ENCODE results near the gene KREMEN2.
A peak's percentile ranks its signal among the peaks of the same experiment; 100 is the strongest.

KREMEN2 gene

DNA sequence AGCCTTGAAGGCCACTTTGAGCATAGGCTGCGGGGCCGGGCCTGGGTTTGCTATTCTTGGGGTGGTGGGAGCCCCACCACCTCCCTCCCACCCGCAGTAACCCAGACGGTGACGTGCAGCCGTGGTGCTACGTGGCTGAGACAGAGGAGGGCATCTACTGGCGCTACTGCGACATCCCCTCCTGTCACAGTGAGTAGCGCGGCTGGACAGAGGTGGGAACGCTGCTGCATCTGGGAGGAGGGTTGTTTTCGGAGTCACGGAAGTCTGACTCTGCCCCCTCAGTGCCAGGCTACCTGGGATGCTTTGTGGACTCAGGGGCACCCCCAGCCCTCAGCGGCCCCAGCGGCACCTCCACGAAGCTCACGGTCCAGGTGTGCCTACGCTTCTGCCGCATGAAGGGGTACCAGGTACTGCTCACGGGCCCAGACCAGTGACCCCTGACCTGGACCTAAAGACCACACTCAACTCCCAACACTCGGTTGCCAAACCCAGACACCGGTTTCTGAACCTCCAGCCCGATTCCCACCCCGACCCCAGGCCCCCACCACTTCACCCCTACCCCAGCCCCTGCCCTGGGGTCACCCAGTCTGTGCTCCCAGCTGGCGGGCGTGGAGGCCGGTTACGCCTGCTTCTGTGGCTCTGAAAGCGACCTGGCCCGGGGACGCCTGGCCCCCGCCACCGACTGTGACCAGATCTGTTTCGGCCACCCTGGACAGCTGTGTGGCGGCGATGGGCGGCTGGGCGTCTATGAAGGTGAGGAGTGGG, 2.1 kb downstream of the KREMEN2 start:
- no peak for DNase-seq

DNA sequence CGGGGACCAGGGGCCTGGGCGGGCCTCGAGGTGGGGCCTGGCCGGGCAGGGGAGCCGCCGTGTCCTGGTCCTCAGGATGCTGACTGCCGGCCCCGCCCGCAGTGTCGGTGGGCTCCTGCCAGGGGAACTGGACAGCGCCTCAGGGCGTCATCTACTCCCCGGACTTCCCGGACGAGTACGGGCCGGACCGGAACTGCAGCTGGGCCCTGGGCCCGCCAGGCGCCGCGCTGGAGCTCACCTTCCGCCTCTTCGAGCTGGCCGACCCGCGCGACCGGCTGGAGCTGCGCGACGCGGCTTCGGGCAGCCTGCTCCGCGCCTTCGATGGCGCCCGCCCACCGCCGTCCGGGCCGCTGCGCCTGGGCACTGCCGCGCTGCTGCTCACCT, 2.7 kb downstream of the KREMEN2 start:
- no peak for DNase-seq

DNA sequence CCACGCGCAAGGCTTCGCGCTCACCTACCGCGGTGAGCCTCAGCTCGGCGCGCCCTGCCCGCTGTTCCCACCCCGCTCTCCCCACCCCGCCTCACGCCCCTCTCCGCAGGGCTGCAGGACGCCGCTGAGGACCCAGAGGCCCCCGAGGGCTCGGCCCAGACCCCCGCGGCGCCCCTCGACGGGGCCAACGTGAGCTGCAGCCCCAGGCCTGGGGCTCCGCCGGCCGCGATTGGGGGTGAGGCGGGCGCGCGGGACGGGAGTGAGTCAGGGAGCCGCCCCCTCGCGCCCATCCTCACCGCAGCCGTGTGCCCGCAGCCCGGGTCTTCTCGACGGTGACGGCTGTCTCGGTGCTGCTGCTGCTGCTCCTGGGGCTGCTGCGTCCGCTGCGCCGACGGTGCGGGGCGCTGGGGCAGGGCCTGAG, 3.1 kb downstream of the KREMEN2 start:
- no peak for DNase-seq

DNA sequence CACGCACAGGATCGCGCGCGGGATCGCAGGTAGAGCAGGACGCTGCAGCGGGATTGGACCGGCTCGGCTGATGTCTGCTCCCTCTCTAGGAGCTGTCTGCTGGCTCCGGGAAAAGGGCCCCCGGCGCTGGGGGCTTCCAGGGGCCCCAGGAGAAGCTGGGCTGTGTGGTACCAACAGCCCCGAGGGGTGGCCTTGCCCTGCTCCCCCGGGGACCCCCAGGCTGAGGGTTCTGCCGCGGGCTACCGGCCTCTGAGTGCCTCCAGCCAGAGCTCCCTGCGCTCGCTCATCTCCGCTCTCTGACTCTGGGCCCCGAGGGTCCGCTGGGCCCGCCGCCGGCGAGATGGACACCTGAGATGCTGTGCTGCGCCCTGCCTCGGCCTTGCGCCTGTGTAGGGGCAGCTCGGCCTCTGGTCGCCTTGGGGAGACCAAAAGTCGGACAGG, 3.7 kb downstream of the KREMEN2 start:
- no peak for DNase-seq

DNA sequence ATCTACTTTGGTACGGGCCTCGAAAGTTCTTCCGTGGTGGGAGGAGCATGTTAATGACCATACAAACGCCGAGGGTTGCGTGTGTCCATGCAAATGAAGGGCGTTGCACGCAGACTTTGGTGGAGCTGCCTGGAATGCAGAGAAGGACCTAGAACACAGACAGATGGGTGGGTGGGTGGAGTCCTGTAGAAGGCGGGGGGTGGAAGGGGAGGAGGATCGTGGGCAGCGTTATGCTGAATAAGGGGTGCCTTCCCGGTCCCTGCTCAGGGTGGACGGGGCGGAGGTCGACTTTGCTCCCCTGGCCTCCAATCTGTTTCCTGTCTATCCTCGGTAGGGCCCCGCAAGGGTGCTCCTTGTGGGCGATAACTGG, 4.3 kb downstream of the KREMEN2 start:
- DNase-seq = no peak

DNA sequence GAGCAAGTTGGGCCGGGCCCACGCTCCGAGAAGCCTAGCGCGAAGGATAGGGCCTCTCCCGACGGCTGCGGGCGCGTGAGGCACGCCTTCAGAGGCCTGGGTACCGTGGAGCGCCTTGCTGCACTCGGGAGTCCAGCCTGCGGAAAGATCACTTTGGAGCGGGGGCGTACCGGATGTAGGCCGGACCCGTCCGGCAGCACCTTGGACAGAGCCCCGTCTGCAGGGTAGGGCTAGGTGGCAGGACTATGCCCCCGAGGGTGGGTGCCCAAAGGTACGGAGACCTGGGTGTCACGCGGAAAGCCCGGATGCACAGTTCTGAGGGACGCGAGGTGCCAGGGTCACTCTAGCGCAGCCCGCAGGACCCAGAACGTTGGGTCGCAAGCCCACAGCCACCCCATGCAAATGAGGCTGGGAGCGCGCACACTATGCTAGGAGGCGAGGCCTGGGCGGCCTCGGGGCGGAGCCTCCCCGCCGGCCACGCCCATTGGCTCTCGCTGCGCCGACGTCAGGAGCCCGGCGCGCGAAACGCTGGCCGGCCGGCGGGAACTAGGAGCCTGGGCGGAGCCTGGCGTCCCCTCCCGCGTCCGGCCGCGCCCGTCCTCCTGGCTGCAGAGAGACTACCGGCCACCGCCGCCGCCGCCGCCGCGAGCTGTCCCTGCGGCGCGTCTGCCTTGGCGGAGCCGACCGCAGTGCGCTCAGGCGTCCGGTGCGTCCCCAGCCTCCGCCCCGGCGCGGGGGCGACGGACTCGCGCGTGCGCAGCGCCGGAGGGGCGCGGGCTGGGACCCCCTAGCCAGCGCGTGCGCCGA, 4.9 kb downstream of the KREMEN2 start, which contains the start of gene PAQR4:
Gene PAQR4, plus strand, starts transcription at position 611 of the 807 bp plus-strand sequence. CDS start 327 bp downstream, outside the sequence.
- DNase-seq = peak; percentile 93

DNA sequence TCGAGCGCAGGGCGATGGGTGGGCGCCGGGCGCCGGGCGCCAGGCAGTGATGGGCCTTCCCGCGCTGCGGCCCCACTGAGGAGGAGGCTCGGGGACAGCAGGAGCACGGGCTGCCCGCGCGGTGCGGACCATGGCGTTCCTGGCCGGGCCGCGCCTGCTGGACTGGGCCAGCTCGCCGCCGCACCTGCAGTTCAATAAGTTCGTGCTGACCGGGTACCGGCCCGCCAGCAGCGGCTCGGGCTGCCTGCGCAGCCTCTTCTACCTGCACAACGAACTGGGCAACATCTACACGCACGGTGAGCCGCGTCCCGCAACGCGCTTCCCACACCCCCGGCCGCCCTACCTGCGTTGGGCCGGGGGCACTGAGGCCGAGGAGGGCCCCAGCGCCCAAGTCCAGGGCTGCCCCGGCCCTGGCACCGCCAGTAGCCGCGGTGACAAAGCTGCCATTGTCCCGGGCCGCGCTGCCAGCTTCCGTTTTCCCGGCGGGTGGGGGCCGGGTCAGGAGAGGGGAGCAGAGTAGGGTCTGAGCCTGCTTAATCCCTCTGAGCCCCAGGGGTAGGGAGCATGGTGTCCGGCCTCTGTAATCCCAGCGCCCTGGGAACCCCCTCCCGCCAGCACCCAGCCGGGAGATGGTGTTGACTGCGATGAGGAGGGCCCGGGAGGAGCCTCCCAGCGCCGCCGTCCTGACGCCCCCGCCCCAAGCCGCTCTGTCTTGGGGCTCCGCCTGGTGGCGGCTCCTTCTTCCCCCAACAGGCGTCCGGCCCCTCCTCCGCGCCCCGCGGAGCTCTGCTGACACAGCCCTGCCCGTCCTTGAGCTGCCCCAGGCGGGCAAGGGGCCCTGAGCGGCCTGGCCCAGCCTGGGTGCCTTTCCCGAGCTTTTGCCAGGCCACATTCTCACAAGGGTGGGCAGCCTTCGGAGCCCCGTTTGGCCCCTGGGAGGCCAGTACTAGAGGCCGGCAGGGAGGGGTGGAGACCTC, 5.8 kb downstream of the KREMEN2 start:
- peak; percentile 86 for DNase-seq

DNA sequence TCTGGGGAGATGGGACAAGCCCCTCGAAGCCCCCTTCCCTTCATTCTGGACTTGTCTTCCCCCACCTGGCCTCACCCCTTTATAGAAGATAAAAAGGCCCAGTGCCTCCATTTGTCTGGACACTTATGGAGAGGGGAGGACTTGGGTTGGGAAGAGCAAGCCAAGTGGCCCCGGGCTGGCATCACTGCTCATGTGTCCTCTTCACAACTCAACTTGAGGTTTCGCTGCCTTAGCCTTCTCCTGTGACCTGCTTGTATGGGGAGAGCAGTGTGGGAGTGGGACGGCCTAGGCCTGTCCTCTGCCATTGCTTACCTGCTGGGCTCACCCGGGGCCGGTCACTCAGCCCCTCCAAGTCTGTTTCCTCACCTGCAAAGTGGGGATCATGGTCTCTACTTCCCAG, 6.5 kb downstream of the KREMEN2 start:
- no peak for DNase-seq

DNA sequence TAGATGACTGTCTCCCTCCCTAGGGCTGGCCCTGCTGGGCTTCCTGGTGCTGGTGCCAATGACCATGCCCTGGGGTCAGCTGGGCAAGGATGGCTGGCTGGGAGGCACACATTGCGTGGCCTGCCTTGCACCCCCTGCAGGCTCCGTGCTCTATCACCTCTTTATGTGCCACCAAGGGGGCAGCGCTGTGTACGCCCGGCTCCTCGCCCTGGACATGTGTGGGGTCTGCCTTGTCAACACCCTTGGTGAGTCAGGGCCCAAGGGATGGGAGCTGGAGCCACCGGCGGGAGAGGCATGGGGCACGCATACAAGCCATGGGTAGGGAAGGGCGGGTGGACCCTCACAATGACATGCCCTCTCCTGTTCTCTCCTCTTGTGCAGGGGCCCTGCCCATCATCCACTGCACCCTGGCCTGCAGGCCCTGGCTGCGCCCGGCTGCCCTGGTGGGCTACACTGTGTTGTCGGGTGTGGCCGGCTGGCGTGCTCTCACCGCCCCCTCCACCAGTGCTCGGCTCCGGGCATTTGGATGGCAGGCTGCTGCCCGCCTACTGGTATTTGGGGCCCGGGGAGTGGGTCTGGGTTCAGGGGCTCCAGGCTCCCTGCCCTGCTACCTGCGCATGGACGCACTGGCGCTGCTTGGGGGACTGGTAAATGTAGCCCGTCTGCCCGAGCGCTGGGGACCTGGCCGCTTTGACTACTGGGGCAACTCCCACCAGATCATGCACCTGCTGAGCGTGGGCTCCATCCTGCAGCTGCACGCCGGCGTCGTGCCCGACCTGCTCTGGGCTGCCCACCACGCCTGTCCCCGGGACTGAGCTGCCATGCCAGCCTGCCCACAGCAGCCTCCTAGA, 7.3 kb downstream of the KREMEN2 start:
- no peak for DNase-seq

DNA sequence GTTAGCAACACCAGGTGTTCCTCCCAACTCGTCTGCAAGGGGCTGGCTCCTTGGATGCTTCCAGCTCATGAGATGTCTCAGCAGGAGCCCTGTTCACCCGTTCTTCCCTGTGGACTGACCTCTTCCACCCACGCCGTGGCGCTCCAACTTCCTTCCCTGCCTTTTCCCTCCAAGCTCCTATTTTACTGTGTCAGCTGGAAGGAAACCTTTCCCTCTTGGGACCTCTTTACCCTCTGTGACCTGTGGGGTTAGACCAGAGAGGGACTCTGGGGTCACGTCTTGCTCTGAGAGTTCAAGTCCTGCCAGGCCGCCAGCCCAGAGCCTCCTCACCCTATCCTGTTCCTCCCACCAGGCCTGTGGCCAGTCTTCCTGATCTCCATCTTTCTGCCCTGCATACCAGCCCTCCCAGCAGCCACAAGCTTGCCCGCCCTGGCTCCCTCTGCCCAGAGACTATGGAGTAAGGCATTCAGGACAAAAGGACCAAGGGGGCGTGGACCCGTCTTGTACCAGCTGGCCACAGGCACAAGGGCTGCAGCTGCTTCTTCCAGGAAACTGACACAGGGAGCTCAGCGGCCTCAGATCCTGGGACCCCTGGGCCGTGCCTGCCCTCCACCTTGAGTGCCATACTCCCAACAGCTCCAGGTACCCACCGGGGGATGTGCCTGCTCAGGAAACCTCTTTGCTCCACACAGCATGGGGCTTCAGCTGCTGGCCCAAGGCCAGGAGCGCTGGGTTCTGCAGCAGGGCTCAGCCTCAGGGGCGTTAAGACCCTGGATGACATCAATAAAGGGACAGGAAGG, 8.1 kb downstream of the KREMEN2 start:
- no peak for DNase-seq

DNA sequence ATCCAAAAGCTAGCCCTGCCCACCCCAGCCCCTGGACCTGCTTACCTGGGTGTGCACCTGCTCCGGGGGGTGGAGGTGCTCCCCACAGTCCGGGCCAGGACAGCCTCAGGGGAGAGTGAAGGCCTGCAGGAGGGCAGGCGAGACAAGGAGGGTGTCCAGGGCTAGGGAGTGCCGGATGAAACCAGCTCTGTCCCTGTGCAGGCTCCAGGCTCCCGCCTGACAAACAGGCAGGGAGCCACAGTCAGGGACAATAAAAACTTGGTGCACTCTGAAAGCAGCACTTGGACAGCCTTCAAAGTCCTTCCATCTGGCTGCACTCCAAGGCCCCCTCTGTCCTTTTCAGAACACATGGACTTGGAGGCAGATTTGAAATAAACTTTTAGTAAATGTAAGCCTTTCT, 9.0 kb downstream of the KREMEN2 start:
- DNase-seq = no peak

DNA sequence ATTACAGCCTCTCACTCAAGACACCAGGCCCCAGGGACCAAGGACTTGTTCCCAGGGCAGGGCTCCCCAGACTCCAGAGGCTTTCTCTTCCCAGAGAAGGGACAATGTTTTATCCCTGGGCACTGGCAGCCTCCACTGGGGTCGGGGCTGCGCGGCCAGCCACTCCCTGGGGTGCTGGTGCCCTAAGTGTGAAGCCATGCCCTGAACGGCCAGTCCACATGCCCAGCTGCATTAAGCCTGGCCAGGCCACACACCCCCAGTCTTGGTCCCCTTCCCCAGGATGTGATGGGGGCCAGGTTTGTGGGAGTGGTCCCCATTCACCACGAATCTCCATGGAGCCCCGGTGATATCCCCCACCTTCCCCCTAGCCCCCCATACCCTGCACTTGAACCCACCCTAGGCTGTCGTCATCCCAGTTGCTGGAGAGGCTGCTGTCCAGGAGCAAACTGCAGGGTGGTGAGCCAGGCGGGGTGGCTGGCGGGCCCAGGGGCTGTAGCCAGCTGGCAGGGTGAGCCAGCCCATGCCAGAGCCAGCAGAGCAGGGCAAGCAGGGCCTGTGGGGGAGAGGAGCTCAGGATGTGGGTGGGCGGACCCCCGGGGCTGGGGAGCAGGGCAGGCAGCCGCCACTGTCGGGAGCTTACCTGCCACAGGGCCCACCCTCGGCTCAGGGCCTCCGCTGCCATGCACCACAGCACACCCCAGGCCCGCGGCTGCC, 9.7 kb downstream of the KREMEN2 start:
- DNase-seq = no peak

DNA sequence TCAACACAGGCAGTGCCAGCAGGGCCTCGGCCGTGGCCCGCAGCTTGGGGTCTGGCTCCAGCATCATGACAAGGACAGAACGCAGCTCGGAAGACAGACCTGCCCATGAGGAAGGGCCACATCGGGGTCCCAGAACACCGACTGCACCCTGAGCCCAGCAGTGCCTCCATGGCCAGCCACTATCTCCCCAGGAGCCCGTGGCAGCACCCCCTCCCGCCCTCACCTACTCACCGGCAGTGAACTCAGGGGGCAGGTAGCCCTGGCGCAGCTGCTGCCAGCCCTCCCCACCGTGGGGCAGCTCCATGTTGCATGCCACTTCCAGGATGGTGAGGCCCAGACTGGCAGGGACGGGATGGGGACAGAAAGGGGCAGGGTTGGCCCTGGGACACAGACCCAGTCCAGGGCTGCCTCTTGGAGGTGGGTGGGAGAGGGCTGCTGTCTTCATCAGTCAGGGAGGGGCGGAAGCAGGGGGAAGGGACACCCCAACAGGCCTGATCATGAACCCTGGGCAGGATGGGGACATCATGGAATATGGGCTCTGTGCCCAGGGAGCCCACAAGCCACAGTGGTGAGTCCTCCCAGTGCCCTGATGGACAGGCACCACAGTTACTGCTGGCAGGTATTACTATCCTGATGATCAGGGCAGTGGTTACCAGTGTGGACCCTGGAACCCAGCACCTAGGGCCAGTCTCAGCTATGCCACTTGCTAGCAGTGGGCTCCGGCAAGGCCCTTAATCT, 10.4 kb downstream of the KREMEN2 start:
- no peak for DNase-seq

DNA sequence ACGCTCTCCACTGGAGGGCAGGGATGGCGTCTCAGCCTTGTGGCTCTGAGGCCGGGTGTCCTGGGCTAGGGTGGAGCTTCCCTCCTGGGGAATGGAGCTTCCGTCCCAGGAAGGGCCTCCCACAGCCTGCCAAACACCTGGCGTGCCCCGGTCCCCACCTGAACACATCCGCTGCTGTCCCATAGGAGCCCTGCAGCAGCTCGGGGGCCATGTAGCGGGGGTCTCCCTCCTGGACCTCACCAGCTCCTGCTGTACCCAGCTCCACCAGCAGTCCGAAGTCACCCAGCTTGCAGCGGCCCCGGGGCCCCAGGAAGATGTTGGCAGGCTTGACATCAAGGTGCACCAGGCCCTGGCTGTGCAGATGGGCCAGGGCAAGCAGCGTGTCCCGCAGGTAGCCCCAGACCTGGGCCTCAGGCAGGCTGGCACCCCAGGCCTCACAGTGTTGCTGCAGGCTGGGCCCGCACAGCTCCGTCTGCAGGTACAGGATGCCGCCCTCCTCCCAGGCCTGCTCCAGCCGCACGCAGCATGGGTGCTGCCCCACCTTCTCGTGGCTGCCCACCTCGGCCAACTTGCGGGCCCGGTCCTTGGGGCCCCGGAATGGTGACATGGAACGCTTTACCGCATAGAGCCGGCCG, 11.2 kb downstream of the KREMEN2 start:
- no peak for DNase-seq

DNA sequence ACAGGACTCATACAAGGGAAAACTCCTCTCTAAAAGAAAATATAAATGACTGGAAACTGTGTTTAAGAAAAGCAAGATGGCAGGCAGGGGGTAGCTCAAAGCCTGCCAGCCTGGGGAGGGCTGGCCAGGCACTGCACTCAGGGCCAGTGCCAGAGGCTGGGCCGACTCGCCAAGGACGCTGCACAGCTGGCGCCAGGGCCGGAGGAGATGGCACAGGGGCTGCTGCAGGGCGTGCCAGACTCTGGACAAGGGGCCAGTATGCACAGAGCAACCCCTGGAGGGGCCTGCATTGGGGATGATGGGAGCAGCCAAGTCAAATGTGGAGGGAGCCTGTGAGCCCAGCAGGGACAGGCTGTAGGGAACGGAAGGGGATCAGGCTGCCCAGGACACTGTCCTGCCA, 12.1 kb downstream of the KREMEN2 start:
- no peak for DNase-seq

DNA sequence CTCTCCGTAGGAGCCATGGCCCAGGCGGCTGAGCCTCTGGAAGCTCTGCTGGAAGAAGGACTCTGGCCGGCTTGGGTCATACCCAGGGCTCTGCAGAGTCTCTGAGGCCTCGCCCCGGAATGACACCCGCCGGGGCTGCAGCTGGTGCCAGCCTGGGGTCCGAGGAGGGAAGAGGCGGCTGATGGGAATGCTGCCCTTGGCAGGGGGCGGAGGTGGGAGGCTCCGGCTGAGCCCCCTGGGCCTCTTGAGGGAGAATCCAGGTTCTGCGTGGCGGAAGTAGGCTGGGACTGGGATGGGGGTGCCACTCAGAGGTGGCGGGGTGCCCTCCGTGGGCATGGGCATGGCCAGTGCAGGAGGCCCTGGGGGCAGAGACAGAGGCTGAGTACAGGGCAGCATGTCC, 12.6 kb downstream of the KREMEN2 start:
- DNase-seq = no peak

DNA sequence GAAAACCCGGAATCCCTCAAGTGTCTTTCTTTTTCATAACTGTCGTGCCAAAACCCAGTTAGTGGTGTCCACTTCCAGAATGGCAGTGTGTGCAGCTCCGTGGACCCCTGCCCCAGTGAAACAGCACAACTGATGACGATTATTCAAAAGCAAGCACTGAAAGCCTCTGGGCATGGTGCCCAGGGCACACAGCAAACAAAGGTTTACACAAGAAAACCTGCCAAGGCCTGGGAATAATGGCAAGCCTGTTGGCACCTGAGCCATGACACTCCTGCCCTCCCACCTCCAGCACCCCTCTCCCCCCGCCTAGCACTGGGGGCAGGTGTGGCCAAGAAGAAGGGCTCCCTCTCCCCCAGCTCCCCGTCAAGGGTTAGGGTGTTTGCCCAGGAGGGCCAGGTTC, 13.4 kb downstream of the KREMEN2 start:
- DNase-seq = no peak

DNA sequence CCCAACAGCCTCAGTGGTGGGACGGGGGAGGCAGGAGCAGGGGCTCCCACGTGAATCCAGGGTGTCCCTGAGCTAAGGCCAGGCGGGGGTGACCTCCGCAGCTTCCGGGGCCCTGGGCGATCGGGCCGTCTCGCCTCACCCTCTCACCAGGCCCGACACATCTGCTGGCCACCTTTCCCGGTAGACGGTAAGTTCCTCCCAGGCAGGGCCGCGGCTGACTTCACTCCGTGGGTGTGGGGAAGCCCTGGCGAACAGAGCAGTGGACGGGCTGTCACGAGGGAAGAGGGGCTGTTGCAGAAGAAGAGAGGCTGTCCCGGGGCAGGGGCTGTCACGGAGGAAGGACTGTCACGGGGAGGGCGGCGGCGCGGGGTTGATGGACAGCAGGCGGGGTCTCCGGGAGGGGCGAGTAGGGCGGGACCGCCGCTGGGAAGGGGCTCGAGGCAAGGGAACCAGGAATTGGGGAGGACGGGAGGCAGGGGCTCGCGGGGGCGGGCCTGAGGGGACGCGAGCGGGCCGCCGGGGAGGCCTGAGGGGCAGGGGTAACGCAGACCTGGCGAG, 15.7 kb downstream of the KREMEN2 start:
- no peak for DNase-seq
